T-cell (primary cell): ENCODE data around the gene ZNF423. TPM values are rescaled to one million over a fixed set of nuclear protein-coding genes. Genes with fewer than 3 reads are reported as not detected.

Experiments used
- ATAC-seq, 4 experiments: fragments of 200-7000 bp in 3 of 4; fragments of 150-1000 bp in 1 of 4; cut with Tn5 transposase; replicated peaks in 1 of 4; 1 replicate in 3 of 4; 2 replicates in 1 of 4; pipeline ENCODE4 v1.10.0; 2021; ENCODE audit warnings: moderate library complexity in 3 of 4, mild to moderate bottlenecking in 2 of 4, moderate number of reproducible peaks in 1 of 4
- CTCF ChIA-PET, 2 donors: fragments of 300-600 bp; sonication (Branson Sonifier 250); formaldehyde crosslinking; loops; one replicate each; lab custom pipeline; 2022; ENCODE audit warnings: antibody characterized with exemption in 2 of 2; lab: Charles Lee
- POLR2A ChIA-PET, 2 donors: fragments of 300-600 bp; sonication (Branson Sonifier 250); formaldehyde crosslinking; loops; one replicate each; lab custom pipeline; 2022; ENCODE audit warnings: antibody characterized with exemption in 2 of 2; lab: Charles Lee
- DNase-seq, 35 experiments: peaks; one replicate each; pipeline versions ENCODE4 v3.0.0 to v3.0.0-alpha.2; 2013 to 2023
- H3K27ac ChIP-seq: one replicate; pipeline ENCODE4 v1.5.1; 2013; ENCODE audit warnings: low read length
- H3K27me3 ChIP-seq, 2 experiments: replicated peaks in 1 of 2; 1 replicate in 1 of 2; 2 replicates in 1 of 2; pipeline versions ENCODE4 v1.6.1 to v1.7.0; 2013; ENCODE audit warnings: low read length in 1 of 2, mixed read lengths in 1 of 2; ENCODE audit not compliant: control insufficient read depth in 2 of 2, insufficient read depth in 2 of 2; ENCODE audit errors: extremely low read depth in 1 of 2
- H3K36me3 ChIP-seq, 2 donors: 1 replicate in 1 of 2; 2 replicates in 1 of 2; pipeline versions ENCODE4 v1.6.1 to v1.7.0; 2013; ENCODE audit warnings: low read length in 1 of 2; ENCODE audit not compliant: control insufficient read depth in 2 of 2, insufficient read depth in 1 of 2; ENCODE audit errors: extremely low read depth in 1 of 2
- H3K4me1 ChIP-seq, 2 experiments: 1 replicate in 1 of 2; 2 replicates in 1 of 2; pipeline versions ENCODE4 v1.6.1 to v1.7.0; 2013; ENCODE audit warnings: low read length in 2 of 2, mixed read lengths in 1 of 2; ENCODE audit not compliant: insufficient read depth in 2 of 2, control insufficient read depth in 1 of 2; ENCODE audit errors: extremely low read depth in 1 of 2
- H3K4me3 ChIP-seq, 2 donors: 1 replicate in 1 of 2; 2 replicates in 1 of 2; pipeline versions ENCODE4 v1.5.1 to v1.7.0; 2013; ENCODE audit warnings: mild to moderate bottlenecking in 2 of 2, low read length in 1 of 2, moderate library complexity in 1 of 2; ENCODE audit not compliant: control insufficient read depth in 1 of 2; ENCODE audit errors: extremely low read depth in 1 of 2
- H3K9me3 ChIP-seq: 2 replicates; pipeline ENCODE4 v1.7.0; 2013
- H3K27ac Mint-ChIP-seq, 2 donors: one replicate each; pipeline ENCODE4 v1.8.0; 2020 to 2021; ENCODE audit warnings: mild to moderate bottlenecking in 2 of 2, mixed read lengths in 2 of 2
- H3K27me3 Mint-ChIP-seq, 2 donors: one replicate each; pipeline ENCODE4 v1.8.0; 2021 to 2022; ENCODE audit warnings: mixed read lengths in 2 of 2
- H3K36me3 Mint-ChIP-seq: one replicate; pipeline ENCODE4 v1.8.0; 2021; ENCODE audit warnings: mixed read lengths
- H3K4me1 Mint-ChIP-seq, 3 donors: one replicate each; pipeline ENCODE4 v1.8.0; 2020 to 2022; ENCODE audit warnings: mixed read lengths in 3 of 3, mild to moderate bottlenecking in 1 of 3
- H3K4me3 Mint-ChIP-seq, 3 donors: one replicate each; pipeline ENCODE4 v1.8.0; 2020 to 2022; ENCODE audit warnings: mild to moderate bottlenecking in 3 of 3, mixed read lengths in 3 of 3, moderate library complexity in 3 of 3
- H3K9me3 Mint-ChIP-seq, 3 donors: one replicate each; pipeline ENCODE4 v1.8.0; 2020 to 2022; ENCODE audit warnings: mixed read lengths in 3 of 3
- whole genome bisulfite sequencing: methylation state at CpG from one replicate; pipeline ENCODE4 v1.1.5; 2013; ENCODE audit warnings: missing lambda C conversion rate; ENCODE audit not compliant: insufficient coverage; 5-methylcytosine and 5-hydroxymethylcytosine counted together
- total RNA-seq, 35 experiments: library from RNA in 6 of 35; stranded (reverse) in 6 of 35; fragments of 120-200 nt in 1 of 35; gene quantifications; one replicate each; pipeline versions ENCODE4 v1.2.1 to v1.2.4 and lab custom pipeline; 2013 to 2026

The ZNF423 gene
- total RNA-seq, 5 donors from 2014 or later (not counting 1 experiment from before 2014, with no cell fraction given) = 0.07 to 0.12 TPM; not detected in 3

GRCh38 chr16:49850558-49851467 is 5.1 kb downstream of the ZNF423 start:
- POLR2A ChIA-PET = no interaction called here
- Mint-ChIP-seq H3K9me3 (no peaks in the 10 kb centered on the region), H3K4me1 (peaks cover 0 to 5% (median 2%) of the 10 kb centered on the region in 3 donors), H3K27me3 (peaks cover 42 to 54% of the 10 kb centered on the region in 2 donors), H3K36me3 (no peaks in the 10 kb centered on the region), H3K27ac (no peak overlapping the region), H3K4me3 (no peak overlapping the region)
- DNase-seq = no peak
- CTCF ChIA-PET = interaction anchor here in 1 of 2 donors (0.6 kb wide), 1 partner anchor 409 kb away, joined by 3 read pairs; no protein-coding TSS in a partner anchor
- no peak overlapping the region for H3K27ac ChIP-seq
- H3K4me3 ChIP-seq = no peak overlapping the region
- H3K4me1 ChIP-seq = peaks cover 0 to 8% of the 10 kb centered on the region in 2 experiments
- peaks cover 0 to 45% of the 10 kb centered on the region in 2 experiments for H3K27me3 ChIP-seq
- H3K9me3 ChIP-seq = no peaks in the 10 kb centered on the region
- 74% methylated on average over 8 of the region's 13 CpGs for WGBS
- H3K36me3 ChIP-seq = no peaks in the 10 kb centered on the region
- no peak for ATAC-seq

GRCh38 chr16:49849754-49850108 is 6.2 kb downstream of the ZNF423 start:
- no peak overlapping the region for H3K4me3 ChIP-seq
- ATAC-seq (no peak), DNase-seq (no peak)
- ChIA-PET CTCF (no interaction called here), POLR2A (no interaction called here)
- H3K27ac Mint-ChIP-seq = no peak overlapping the region
- 100% methylated on average over 2 of the region's 8 CpGs for WGBS
- no peaks in the 10 kb centered on the region for H3K9me3 ChIP-seq
- H3K9me3 Mint-ChIP-seq = no peaks in the 10 kb centered on the region
- H3K36me3 Mint-ChIP-seq = no peaks in the 10 kb centered on the region
- no peaks in the 10 kb centered on the region for H3K36me3 ChIP-seq
- peaks cover 0 to 5% (median 2%) of the 10 kb centered on the region in 3 donors for H3K4me1 Mint-ChIP-seq
- peaks cover 0 to 47% of the 10 kb centered on the region in 2 experiments for H3K27me3 ChIP-seq
- H3K27me3 Mint-ChIP-seq = peaks cover 42 to 54% of the 10 kb centered on the region in 2 donors
- H3K27ac ChIP-seq = no peak overlapping the region
- peaks cover 0 to 6% of the 10 kb centered on the region in 2 experiments for H3K4me1 ChIP-seq
- H3K4me3 Mint-ChIP-seq = no peak overlapping the region

GRCh38 chr16:49849037-49849753 is 6.7 kb downstream of the ZNF423 start:
- no peak overlapping the region for H3K27ac Mint-ChIP-seq
- Histone ChIP-seq H3K9me3 (no peaks in the 10 kb centered on the region), H3K27ac (no peak overlapping the region), H3K27me3 (peaks cover 0 to 41% of the 10 kb centered on the region in 2 experiments), H3K4me3 (no peak overlapping the region), H3K36me3 (no peaks in the 10 kb centered on the region), H3K4me1 (peaks cover 0 to under 1% of the 10 kb centered on the region in 2 experiments)
- ATAC-seq (no peak), DNase-seq (no peak)
- H3K9me3 Mint-ChIP-seq = no peaks in the 10 kb centered on the region
- peaks cover 45 to 54% of the 10 kb centered on the region in 2 donors for H3K27me3 Mint-ChIP-seq
- no peak overlapping the region for H3K4me3 Mint-ChIP-seq
- ChIA-PET POLR2A (no interaction called here), CTCF (no interaction called here)
- H3K36me3 Mint-ChIP-seq = no peaks in the 10 kb centered on the region
- WGBS = 20% methylated on average over 1 of the region's 6 CpGs
- peaks cover 0 to 4% (median under 1%) of the 10 kb centered on the region in 3 donors for H3K4me1 Mint-ChIP-seq

- Mint-ChIP-seq H3K4me1 (no peaks in the 10 kb centered on the region), H3K9me3 (no peaks in the 10 kb centered on the region), H3K36me3 (no peaks in the 10 kb centered on the region), H3K27me3 (peaks cover 38 to 47% of the 10 kb centered on the region in 2 donors), H3K4me3 (no peak overlapping the region), H3K27ac (no peak overlapping the region)
- ChIA-PET CTCF (no interaction called here), POLR2A (no interaction called here)
- WGBS = 79% methylated on average over 6 of the region's 8 CpGs
- H3K36me3 ChIP-seq = no peaks in the 10 kb centered on the region
- no peak overlapping the region for H3K27ac ChIP-seq
- ATAC-seq (no peak), DNase-seq (no peak)
- H3K9me3 ChIP-seq = no peaks in the 10 kb centered on the region
- H3K27me3 ChIP-seq = peaks cover 0 to 37% of the 10 kb centered on the region in 2 experiments
- H3K4me1 ChIP-seq = no peaks in the 10 kb centered on the region
- H3K4me3 ChIP-seq = no peak overlapping the region
Measured at GRCh38 chr16:49848530-49848929, 7.4 kb downstream of the ZNF423 start.

GRCh38 chr16:49846800-49847199 is 9.1 kb downstream of the ZNF423 start:
- DNase-seq (no peak), ATAC-seq (no peak)
- ChIA-PET POLR2A (interaction anchor here in 1 of 2 donors (0.7 kb wide), 1 partner anchor 34 kb away, joined by 5 read pairs; no protein-coding TSS in a partner anchor), CTCF (interaction anchor here in 1 of 2 donors (0.7 kb wide), 1 partner anchor 11 kb away, joined by 5 read pairs; no protein-coding TSS in a partner anchor)
- no peak overlapping the region for H3K4me3 ChIP-seq
- Mint-ChIP-seq H3K27ac (no peak overlapping the region), H3K4me3 (no peak overlapping the region), H3K36me3 (no peaks in the 10 kb centered on the region), H3K9me3 (no peaks in the 10 kb centered on the region), H3K4me1 (no peaks in the 10 kb centered on the region), H3K27me3 (peaks cover 29 to 37% of the 10 kb centered on the region in 2 donors)
- no peaks in the 10 kb centered on the region for H3K4me1 ChIP-seq
- H3K9me3 ChIP-seq = no peaks in the 10 kb centered on the region
- 40% methylated on average over 1 of the region's 2 CpGs for whole genome bisulfite sequencing
- peaks cover 0 to 35% of the 10 kb centered on the region in 2 experiments for H3K27me3 ChIP-seq
- no peaks in the 10 kb centered on the region for H3K36me3 ChIP-seq
- H3K27ac ChIP-seq = no peak overlapping the region

- H3K27ac ChIP-seq = no peak overlapping the region
- Mint-ChIP-seq H3K9me3 (no peaks in the 10 kb centered on the region), H3K4me3 (no peak overlapping the region), H3K27ac (no peak overlapping the region), H3K4me1 (no peaks in the 10 kb centered on the region), H3K27me3 (peaks cover 26 to 41% of the 10 kb centered on the region in 2 donors), H3K36me3 (no peaks in the 10 kb centered on the region)
- H3K9me3 ChIP-seq = no peaks in the 10 kb centered on the region
- no peak overlapping the region for H3K4me3 ChIP-seq
- DNase-seq (no peak), ATAC-seq (no peak)
- ChIA-PET POLR2A (no interaction called here), CTCF (no interaction called here)
- H3K4me1 ChIP-seq = no peaks in the 10 kb centered on the region
- 80% methylated on average over 6 of the region's 6 CpGs for WGBS
- H3K27me3 ChIP-seq = peaks cover 3 to 43% of the 10 kb centered on the region in 2 experiments
- H3K36me3 ChIP-seq = no peaks in the 10 kb centered on the region
Measured at GRCh38 chr16:49844359-49844758, 11.6 kb downstream of the ZNF423 start.
